ENCODE results near the gene ATP6V1C2. TPM values are rescaled to one million over a fixed set of nuclear protein-coding genes. Genes with fewer than 3 reads are reported as not detected.

ATP6V1C2 gene
- total RNA-seq, 1 donor from 2014 or later = not detected

GRCh38 chr2:10733566-10733925, 12.1 kb downstream of the ATP6V1C2 start:
- H3K4me1 Mint-ChIP-seq (ENCODE audit: low read depth) = no peaks in the 10 kb centered on the region
- H3K27ac Mint-ChIP-seq (ENCODE audit: unreplicated experiment) = no peak overlapping the region
- H3K27me3 Mint-ChIP-seq (ENCODE audit: low read depth) = peaks cover 16% of the 10 kb centered on the region
- DNase-seq (ENCODE audit: low spot score) = no peak
- H3K36me3 Mint-ChIP-seq (ENCODE audit: low read depth) = no peaks in the 10 kb centered on the region
- no peak overlapping the region for H3K4me3 Mint-ChIP-seq (ENCODE audit: unreplicated experiment)
- TF ChIP-seq CTCF (IDR thresholded peaks at IDR 0.05) = no peak
- H3K9me3 Mint-ChIP-seq (ENCODE audit: low read depth) = no peaks in the 10 kb centered on the region

GRCh38 chr2:10733980-10734379, 12.6 kb downstream of the ATP6V1C2 start:
- H3K27me3 Mint-ChIP-seq (ENCODE audit: low read depth) = peaks cover 16% of the 10 kb centered on the region
- no peak for TF ChIP-seq CTCF (IDR thresholded peaks at IDR 0.05)
- H3K9me3 Mint-ChIP-seq (ENCODE audit: low read depth) = no peaks in the 10 kb centered on the region
- H3K4me1 Mint-ChIP-seq (ENCODE audit: low read depth) = no peaks in the 10 kb centered on the region
- no peaks in the 10 kb centered on the region for H3K36me3 Mint-ChIP-seq (ENCODE audit: low read depth)
- no peak for DNase-seq (ENCODE audit: low spot score)
- H3K27ac Mint-ChIP-seq (ENCODE audit: unreplicated experiment) = no peak overlapping the region
- H3K4me3 Mint-ChIP-seq (ENCODE audit: unreplicated experiment) = no peak overlapping the region

GRCh38 chr2:10738192-10738591, 16.8 kb downstream of the ATP6V1C2 start:
- TF ChIP-seq CTCF (IDR thresholded peaks at IDR 0.05) = no peak
- DNase-seq (ENCODE audit: low spot score) = no peak
- H3K27ac Mint-ChIP-seq (ENCODE audit: unreplicated experiment) = no peak overlapping the region
- no peak overlapping the region for H3K4me3 Mint-ChIP-seq (ENCODE audit: unreplicated experiment)
- no peaks in the 10 kb centered on the region for H3K4me1 Mint-ChIP-seq (ENCODE audit: low read depth)
- peaks cover 12% of the 10 kb centered on the region for H3K27me3 Mint-ChIP-seq (ENCODE audit: low read depth)
- H3K36me3 Mint-ChIP-seq (ENCODE audit: low read depth) = no peaks in the 10 kb centered on the region
- no peaks in the 10 kb centered on the region for H3K9me3 Mint-ChIP-seq (ENCODE audit: low read depth)

GRCh38 chr2:10740226-10740625, 18.8 kb downstream of the ATP6V1C2 start:
- H3K27me3 Mint-ChIP-seq (ENCODE audit: low read depth) = peaks cover 4% of the 10 kb centered on the region
- H3K4me3 Mint-ChIP-seq (ENCODE audit: unreplicated experiment) = no peak overlapping the region
- H3K36me3 Mint-ChIP-seq (ENCODE audit: low read depth) = no peaks in the 10 kb centered on the region
- no peaks in the 10 kb centered on the region for H3K9me3 Mint-ChIP-seq (ENCODE audit: low read depth)
- no peaks in the 10 kb centered on the region for H3K4me1 Mint-ChIP-seq (ENCODE audit: low read depth)
- no peak for TF ChIP-seq CTCF (IDR thresholded peaks at IDR 0.05)
- H3K27ac Mint-ChIP-seq (ENCODE audit: unreplicated experiment) = no peak overlapping the region
- DNase-seq (ENCODE audit: low spot score) = no peak

GRCh38 chr2:10741139-10741538, 19.7 kb downstream of the ATP6V1C2 start:
- Mint-ChIP-seq H3K36me3 (ENCODE audit: low read depth) (no peaks in the 10 kb centered on the region), H3K4me1 (ENCODE audit: low read depth) (no peaks in the 10 kb centered on the region), H3K27ac (ENCODE audit: unreplicated experiment) (no peak overlapping the region), H3K9me3 (ENCODE audit: low read depth) (no peaks in the 10 kb centered on the region), H3K4me3 (ENCODE audit: unreplicated experiment) (no peak overlapping the region), H3K27me3 (ENCODE audit: low read depth) (peaks cover 2% of the 10 kb centered on the region)
- no peak for DNase-seq (ENCODE audit: low spot score)
- no peak for TF ChIP-seq CTCF (IDR thresholded peaks at IDR 0.05)
